ENCODE results near the gene GATA2. TPM values are rescaled to one million over a fixed set of nuclear protein-coding genes. Genes with fewer than 3 reads are reported as not detected.

GATA2 gene
- total and polyA plus RNA-seq, 2 of the 13 experiments (the other 11 are each of a cell fraction or from before 2014, with no cell fraction given): 3.5 to 6.2 TPM

DNA sequence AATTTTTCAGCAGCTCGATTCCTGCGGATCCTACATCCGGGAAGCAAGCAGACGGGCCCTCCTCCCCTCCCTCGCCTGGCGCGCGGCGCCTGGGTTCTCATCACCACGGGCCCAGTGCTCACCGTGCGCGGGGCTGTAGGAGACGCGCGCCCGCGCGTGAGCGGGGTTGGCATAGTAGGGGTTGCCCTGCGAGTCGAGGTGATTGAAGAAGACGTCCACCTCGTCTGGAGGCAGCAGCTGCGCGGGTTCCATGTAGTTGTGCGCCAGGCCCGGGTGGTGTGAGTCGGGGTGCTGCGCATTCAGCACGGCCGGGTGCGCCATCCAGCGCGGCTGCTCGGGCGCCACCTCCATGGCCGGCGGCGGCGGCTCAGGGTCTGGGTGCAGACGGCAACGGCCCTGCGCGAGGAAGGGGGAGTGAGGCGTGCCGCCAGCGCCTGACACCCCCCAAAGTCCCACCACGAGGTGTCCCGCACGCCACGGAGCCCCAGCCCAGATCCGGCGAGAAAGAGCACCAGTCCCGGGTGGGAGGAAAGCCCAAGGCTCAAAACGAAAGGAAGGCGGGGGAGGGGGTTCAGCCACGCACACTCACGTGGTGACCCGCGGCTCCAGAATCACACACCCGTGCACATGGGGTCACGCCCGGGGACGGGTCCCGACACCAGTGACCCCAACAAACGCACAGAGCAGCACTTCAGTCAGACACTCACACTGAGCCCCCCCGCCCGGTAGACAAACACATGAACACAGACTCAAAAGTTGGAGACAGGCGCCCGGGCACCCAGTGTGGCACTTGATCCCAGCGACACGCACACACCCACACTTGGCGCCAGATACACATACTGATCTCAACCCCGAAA, 6.1 kb downstream of the GATA2 start (continued):
- TF ChIP-seq ATF7 (IDR thresholded peaks at IDR 0.05) (no peak), ATF7 (CRISPR knock-in tag; IDR thresholded peaks at IDR 0.05) (no peak), ZNF747 (CRISPR knock-in tag; IDR thresholded peaks at IDR 0.05; ENCODE audit: borderline replicate concordance) (no peak), EED (CRISPR knock-in tag; IDR thresholded peaks at IDR 0.05) (0 out of 2 replicates have a peak, but pooled peaks have one; percentile 56), SATB2 (CRISPR knock-in tag; IDR thresholded peaks at IDR 0.05) (no peak), ZNF713 (CRISPR knock-in tag; IDR thresholded peaks at IDR 0.05) (no peak), CCDC6 (CRISPR knock-in tag; IDR thresholded peaks at IDR 0.05) (no peak), TBX3 (IDR thresholded peaks at IDR 0.05; ENCODE audit: borderline replicate concordance) (no peak), NR1H2 (CRISPR knock-in tag; IDR thresholded peaks at IDR 0.05; ENCODE audit: borderline replicate concordance, low read depth) (no peak), ZNF546 (CRISPR knock-in tag; conservative IDR thresholded peaks at IDR 0.05) (no peak), TCF12 (IDR thresholded peaks at IDR 0.05) (no peak), TCF12 (CRISPR knock-in tag; IDR thresholded peaks at IDR 0.05) (0 out of 2 replicates have a peak, but pooled peaks have one; percentile 14)
- TF ChIP-seq, protein P1, sequence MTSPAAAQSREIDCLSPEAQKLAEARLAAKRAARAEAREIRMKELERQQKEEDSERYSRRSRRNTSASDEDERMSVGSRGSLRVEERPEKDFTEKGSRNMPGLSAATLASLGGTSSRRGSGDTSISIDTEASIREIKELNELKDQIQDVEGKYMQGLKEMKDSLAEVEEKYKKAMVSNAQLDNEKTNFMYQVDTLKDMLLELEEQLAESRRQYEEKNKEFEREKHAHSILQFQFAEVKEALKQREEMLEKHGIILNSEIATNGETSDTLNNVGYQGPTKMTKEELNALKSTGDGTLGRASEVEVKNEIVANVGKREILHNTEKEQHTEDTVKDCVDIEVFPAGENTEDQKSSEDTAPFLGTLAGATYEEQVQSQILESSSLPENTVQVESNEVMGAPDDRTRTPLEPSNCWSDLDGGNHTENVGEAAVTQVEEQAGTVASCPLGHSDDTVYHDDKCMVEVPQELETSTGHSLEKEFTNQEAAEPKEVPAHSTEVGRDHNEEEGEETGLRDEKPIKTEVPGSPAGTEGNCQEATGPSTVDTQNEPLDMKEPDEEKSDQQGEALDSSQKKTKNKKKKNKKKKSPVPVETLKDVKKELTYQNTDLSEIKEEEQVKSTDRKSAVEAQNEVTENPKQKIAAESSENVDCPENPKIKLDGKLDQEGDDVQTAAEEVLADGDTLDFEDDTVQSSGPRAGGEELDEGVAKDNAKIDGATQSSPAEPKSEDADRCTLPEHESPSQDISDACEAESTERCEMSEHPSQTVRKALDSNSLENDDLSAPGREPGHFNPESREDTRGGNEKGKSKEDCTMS (CRISPR knock-in tag; conservative IDR thresholded peaks at IDR 0.05): no peak
- TF ChIP-seq, protein P2, sequence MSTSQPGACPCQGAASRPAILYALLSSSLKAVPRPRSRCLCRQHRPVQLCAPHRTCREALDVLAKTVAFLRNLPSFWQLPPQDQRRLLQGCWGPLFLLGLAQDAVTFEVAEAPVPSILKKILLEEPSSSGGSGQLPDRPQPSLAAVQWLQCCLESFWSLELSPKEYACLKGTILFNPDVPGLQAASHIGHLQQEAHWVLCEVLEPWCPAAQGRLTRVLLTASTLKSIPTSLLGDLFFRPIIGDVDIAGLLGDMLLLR (CRISPR knock-in tag; IDR thresholded peaks at IDR 0.05): 0 out of 2 replicates have a peak, but pooled peaks have one; percentile 12
- TF ChIP-seq, protein P3, sequence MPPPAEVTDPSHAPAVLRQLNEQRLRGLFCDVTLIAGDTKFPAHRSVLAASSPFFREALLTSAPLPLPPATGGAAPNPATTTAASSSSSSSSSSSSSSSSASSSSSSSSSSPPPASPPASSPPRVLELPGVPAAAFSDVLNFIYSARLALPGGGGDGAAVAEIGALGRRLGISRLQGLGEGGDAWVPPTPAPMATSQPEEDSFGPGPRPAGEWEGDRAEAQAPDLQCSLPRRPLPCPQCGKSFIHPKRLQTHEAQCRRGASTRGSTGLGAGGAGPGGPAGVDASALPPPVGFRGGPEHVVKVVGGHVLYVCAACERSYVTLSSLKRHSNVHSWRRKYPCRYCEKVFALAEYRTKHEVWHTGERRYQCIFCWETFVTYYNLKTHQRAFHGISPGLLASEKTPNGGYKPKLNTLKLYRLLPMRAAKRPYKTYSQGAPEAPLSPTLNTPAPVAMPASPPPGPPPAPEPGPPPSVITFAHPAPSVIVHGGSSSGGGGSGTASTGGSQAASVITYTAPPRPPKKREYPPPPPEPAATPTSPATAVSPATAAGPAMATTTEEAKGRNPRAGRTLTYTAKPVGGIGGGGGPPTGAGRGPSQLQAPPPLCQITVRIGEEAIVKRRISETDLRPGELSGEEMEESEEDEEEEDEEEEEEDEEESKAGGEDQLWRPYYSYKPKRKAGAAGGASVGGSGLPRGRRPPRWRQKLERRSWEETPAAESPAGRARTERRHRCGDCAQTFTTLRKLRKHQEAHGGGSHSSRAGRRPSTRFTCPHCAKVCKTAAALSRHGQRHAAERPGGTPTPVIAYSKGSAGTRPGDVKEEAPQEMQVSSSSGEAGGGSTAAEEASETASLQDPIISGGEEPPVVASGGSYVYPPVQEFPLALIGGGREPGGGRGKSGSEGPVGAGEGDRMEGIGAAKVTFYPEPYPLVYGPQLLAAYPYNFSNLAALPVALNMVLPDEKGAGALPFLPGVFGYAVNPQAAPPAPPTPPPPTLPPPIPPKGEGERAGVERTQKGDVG (CRISPR knock-in tag; IDR thresholded peaks at IDR 0.05; ENCODE audit: borderline replicate concordance): no peak
- TF ChIP-seq, protein P4, sequence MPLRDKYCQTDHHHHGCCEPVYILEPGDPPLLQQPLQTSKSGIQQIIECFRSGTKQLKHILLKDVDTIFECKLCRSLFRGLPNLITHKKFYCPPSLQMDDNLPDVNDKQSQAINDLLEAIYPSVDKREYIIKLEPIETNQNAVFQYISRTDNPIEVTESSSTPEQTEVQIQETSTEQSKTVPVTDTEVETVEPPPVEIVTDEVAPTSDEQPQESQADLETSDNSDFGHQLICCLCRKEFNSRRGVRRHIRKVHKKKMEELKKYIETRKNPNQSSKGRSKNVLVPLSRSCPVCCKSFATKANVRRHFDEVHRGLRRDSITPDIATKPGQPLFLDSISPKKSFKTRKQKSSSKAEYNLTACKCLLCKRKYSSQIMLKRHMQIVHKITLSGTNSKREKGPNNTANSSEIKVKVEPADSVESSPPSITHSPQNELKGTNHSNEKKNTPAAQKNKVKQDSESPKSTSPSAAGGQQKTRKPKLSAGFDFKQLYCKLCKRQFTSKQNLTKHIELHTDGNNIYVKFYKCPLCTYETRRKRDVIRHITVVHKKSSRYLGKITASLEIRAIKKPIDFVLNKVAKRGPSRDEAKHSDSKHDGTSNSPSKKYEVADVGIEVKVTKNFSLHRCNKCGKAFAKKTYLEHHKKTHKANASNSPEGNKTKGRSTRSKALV (CRISPR knock-in tag; IDR thresholded peaks at IDR 0.05): peak; percentile 98
- TF ChIP-seq, protein P5, sequence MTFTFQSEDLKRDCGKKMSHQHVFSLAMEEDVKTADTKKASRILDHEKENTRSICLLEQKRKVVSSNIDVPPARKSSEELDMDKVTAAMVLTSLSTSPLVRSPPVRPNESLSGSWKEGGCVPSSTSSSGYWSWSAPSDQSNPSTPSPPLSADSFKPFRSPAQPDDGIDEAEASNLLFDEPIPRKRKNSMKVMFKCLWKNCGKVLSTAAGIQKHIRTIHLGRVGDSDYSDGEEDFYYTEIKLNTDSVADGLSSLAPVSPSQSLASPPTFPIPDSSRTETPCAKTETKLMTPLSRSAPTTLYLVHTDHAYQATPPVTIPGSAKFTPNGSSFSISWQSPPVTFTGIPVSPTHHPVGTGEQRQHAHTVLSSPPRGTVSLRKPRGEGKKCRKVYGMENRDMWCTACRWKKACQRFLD (CRISPR knock-in tag; IDR thresholded peaks at IDR 0.05; ENCODE audit: borderline replicate concordance): no peak; the same call in 1 of the 2 replicates
- TF ChIP-seq, protein P6, sequence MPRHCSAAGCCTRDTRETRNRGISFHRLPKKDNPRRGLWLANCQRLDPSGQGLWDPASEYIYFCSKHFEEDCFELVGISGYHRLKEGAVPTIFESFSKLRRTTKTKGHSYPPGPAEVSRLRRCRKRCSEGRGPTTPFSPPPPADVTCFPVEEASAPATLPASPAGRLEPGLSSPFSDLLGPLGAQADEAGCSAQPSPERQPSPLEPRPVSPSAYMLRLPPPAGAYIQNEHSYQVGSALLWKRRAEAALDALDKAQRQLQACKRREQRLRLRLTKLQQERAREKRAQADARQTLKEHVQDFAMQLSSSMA (CRISPR knock-in tag; IDR thresholded peaks at IDR 0.05): no peak
